A673 (cell line): ENCODE data around the gene COL19A1.

ENCODE experiments used
- CTCF ChIP-seq: fragments of 300-800, 200-600 bp; sonication (generic); conservative IDR thresholded peaks from 2 replicates; pipeline ENCODE4 v1.5.1; 2017; ENCODE audit warnings: low read depth, mild to moderate bottlenecking, antibody characterized with exemption, low read length, moderate library complexity, mixed read lengths
- EZH2 ChIP-seq: fragments of 200-600 bp; sonication (generic); IDR thresholded peaks from 2 replicates; pipeline ENCODE4 v1.6.1; 2017; ENCODE audit warnings: borderline replicate concordance, low read depth, mild to moderate bottlenecking, mixed read lengths, antibody characterized with exemption, low read length; ENCODE audit not compliant: poor library complexity, severe bottlenecking

- no peak for TF ChIP-seq CTCF
- no peak for TF ChIP-seq EZH2
Measured at GRCh38 chr6:69875715-69876114, 9.4 kb downstream of the COL19A1 start.
